T-helper 2 cell (primary cell): ENCODE data around the gene DSCAML1.
"Not testable (repeated sequence)": the region's sequence is repeated elsewhere in the genome, so short reads cannot be mapped to it uniquely, and the experiment has no call there.

Experiments used
- DNase-seq, 5 experiments: peaks; one replicate each; pipeline versions ENCODE4 v3.0.0 to v3.0.0-alpha.2; 2012 to 2022

DSCAML1 gene

GRCh38 chr11:117819096-117820040 is 22.4 kb upstream of the DSCAML1 start:
- no peak for DNase-seq

DNA sequence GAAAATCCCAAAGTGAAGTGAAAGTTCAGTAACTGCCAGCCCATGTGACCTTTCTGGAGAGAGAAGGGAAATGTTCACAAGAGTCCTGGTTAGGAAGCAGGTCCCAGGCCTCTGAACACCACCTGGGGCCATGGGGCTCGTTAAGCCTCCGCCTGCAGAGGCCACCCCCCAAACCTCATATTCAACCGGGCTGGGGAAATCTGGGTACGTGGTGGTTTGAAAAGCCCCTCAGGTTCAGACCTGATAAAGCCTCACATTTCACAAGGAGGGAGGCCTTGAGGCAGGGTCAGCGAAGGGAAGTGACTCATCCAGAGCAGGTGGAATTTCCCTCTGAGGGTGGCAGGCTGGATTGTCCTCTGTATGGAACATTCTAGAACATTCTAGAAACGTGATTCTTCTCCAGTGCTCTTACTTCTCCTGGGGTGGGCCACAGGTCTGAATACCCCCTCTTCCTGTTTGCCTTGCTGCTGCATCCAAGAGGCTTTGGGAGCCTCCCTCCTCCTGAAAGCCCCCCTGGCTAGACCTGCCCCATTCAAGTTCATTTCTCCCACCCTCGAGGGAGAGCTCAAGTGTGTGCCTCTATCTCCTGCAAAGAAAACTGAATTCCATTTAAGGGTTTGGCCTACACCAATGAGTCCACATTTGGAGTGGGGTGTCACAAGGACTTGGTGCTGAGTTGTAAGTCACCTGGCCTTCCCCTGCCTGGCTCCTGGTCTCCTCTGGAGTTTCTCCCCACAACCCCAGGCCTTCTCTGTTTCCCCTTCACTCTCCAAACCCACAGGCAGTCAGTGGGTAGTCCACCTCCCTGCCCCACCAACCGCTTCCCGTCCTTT is 21.2 kb upstream of the DSCAML1 start:
- peak in 3 of 5 experiments; percentile 15 to 41 (median 38) for DNase-seq

GRCh38 chr11:117817368-117818040 is 20.5 kb upstream of the DSCAML1 start:
- peak; percentile 61 to 86 (median 70) for DNase-seq

DNA sequence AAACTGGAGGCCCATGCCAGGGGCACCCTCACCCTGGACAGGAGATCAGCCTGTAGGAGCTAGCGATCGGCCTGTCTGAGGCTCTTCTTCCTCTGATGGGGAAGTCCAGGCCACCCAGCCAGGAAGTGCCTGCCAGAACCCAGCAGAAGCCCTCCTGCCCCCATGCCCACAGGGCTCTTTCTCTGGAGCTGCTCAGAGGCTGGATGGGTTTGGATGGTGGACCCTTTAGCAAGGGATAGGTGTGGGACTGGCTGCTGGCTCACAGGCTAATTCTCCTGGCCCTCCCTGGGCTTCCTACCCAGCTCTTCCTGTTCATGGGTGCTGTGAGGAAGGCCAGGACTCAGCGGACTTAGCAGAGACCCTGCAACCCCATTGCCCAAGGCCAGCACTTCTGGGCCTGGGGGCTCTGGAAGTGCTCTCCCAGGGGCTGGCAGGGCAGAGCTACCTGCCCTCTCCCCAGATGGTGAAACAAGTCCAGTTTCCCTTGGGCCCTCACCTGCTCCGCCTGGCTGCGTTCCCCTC is 19.9 kb upstream of the DSCAML1 start:
- DNase-seq, result no peak

DNA sequence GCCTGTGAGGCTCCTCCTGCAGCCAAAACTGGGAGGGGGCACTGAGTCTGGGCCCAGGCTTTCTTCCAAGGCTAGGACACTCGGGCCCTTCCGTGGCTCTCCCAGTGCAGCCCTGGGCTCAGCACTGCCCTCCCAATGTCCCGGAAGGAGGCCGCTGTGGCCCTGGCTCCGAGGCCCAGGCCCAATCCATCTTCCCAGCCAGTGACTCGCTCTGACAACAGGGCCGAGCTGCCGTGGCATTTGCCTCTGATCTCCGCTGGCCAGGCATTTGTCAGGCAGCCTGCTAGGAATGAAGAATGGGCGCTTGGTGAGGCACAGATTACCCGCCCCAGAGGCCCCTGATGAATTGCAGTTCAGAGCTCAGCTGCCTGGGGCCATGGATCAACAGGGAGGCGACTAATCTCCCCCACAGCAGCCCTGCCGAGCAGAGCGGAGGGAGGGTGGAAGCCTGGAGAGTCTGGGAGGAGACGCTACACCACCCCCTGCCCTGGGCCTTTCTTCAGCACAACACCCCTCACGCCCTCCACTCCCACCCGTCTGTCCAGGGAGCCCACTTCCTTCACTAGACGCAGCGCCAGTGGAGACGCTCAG is 19.2 kb upstream of the DSCAML1 start:
- no peak for DNase-seq

DNA sequence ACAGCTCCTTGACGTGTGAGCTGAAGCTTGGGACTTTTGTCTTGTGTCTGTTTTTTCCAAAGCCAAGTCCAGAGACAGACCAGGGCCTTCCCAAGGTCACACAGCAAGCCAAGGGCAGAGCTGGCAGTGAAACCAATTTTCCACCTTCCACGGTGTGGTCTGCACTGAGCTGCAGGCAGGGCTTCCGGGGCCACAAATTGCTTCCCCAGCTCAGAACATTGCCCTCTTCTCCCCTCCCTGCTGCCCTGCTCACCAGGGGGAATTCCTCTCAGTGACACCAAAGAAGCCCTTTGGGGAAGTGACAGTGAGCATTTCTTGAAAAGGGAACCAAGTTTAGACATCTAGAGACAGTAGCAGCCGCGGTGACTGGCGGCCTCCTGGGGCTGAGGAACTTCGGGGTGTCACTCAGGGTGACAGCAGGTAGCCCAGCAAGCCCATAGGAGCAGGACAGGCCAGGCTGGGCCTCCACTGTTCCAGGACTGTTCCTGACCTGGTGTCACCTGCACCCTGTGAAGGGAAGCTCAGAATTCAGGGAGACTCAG is 18.3 kb upstream of the DSCAML1 start:
- DNase-seq, result peak in 4 of 5 experiments; percentile 33 to 84 (median 64)

GRCh38 chr11:117814766-117815261 is 17.8 kb upstream of the DSCAML1 start:
- DNase-seq, result peak; percentile 41 to 94 (median 73)

DNA sequence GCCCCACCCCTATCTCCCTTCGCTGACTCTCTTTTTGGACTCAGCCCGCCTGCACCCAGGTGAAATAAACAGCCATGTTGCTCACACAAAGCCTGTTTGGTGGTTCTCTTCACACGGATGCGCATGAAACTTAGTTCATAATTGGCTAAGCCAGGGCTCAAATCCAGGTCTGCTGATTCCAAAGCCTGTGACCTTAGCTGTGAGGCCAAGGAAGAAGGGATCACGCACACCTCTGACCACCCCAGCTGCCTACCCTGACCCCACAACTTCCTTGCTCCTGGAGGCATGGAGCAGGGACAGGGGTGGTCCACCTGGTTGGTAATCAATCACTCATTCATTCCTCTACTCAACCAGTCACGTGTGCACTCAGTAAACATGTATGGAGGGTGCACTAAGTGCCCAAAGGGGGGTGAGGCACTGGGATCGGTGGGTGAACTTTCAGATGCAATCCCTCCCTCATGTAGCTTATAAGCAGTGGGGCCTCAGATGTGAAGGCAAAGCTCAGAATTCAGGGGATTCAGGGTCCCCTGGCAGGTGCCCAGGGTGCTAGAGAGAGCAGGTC is 17.3 kb upstream of the DSCAML1 start:
- no peak for DNase-seq

GRCh38 chr11:117810056-117810451 is 13.0 kb upstream of the DSCAML1 start:
- DNase-seq, result not testable (repeated sequence)

- DNase-seq, result peak in 2 of 5 experiments; percentile 26 to 64
Observed at GRCh38 chr11:117809236-117810055, 12.4 kb upstream of the DSCAML1 start.

- DNase-seq, result no peak
Observed at GRCh38 chr11:117808784-117809183, 11.8 kb upstream of the DSCAML1 start.

GRCh38 chr11:117807482-117808327 is 10.7 kb upstream of the DSCAML1 start:
- DNase-seq, result peak; percentile 44 to 70 (median 60)

- no peak for DNase-seq
Observed at GRCh38 chr11:117806846-117807245, 9.8 kb upstream of the DSCAML1 start.

GRCh38 chr11:117805045-117805444 is 8.0 kb upstream of the DSCAML1 start:
- no peak for DNase-seq

DNA sequence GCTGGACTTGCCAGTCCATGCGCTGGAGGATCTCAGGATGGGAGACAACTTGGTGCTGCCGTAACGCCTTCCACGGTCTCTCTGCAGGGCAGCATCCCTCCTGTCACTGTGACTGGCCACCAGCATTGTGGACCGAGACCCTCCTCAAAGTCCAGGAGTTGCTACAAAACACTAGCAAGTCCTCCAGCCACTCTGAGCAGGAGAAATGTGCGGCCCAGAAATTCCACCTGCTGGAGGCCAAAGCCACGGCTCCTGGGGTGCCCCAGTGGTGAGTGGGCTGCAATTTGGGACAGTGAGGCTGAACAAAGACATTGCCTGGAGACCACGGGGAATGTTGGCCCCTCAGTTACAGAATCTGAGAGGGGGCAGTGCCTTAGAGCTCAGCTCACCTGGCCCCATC is 6.9 kb upstream of the DSCAML1 start:
- DNase-seq, result no peak

DNA sequence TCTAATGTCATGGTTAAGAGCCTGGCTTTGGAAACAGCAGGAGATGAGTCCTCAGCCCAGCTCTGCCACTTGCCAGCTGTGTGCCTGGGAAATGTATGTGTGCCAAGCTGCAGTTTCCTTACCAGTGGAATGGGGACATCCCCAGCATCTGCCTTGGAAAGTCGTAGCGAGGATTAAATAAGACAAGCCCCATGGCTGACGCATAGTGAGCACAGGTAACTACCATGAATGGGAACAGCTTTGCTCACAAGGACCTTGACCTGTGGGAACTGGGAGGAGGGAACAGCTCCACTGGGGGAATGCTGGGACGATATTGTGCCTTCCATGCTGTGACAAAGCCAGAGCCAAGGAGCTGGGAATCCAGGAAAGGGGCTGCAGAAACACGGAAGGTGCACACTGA is 2.6 kb upstream of the DSCAML1 start:
- no peak for DNase-seq

GRCh38 chr11:117796456-117796871 is 552 bp downstream of the DSCAML1 start:
- no peak for DNase-seq

- no peak for DNase-seq
Observed at GRCh38 chr11:117795638-117796455, 1.2 kb downstream of the DSCAML1 start.
